H1 (cell line): ENCODE measurements around the gene COA5. TPM values are rescaled to one million over a fixed set of nuclear protein-coding genes. Genes with fewer than 3 reads are reported as not detected.

ENCODE experiments used
- CTCF ChIA-PET: fragments of 300-600 bp; sonication (Branson Sonifier 250); formaldehyde crosslinking; loops from one replicate; lab custom pipeline; 2021; ENCODE audit not compliant: partially characterized antibody; lab: Charles Lee
- POLR2A ChIA-PET: fragments of 300-600 bp; sonication (Branson Sonifier 250); formaldehyde crosslinking; loops from one replicate; lab custom pipeline; 2021; ENCODE audit warnings: inconsistent platforms; ENCODE audit not compliant: partially characterized antibody; lab: Charles Lee
- DNase-seq, 2 experiments: peaks; one replicate each; pipeline versions ENCODE4 v3.0.0 to v3.0.0-alpha.2; 2010 to 2022; ENCODE audit warnings: low spot score in 2 of 2, low read depth in 1 of 2, mixed read lengths in 1 of 2
- FAIRE-seq: peaks from 2 replicates; lab custom pipeline; 2011; peaks lifted over from hg19 to GRCh38; lab: Jason Lieb, UNC
- H2AFZ ChIP-seq: 2 replicates; pipeline ENCODE4 v1.8.1; 2012; ENCODE audit warnings: low read length, inconsistent platforms
- H2AK5ac ChIP-seq: 2 replicates; pipeline ENCODE4 v1.6.1; 2013; ENCODE audit warnings: low read depth, low read length
- H2BK120ac ChIP-seq: replicated peaks from 2 replicates; pipeline ENCODE3; 2013; ENCODE audit warnings: low read depth, low read length, inconsistent platforms
- H2BK12ac ChIP-seq: 2 replicates; pipeline ENCODE4 v1.6.1; 2013; ENCODE audit warnings: low read depth, low read length
- H2BK15ac ChIP-seq: 2 replicates; pipeline ENCODE4 v1.6.1; 2013; ENCODE audit warnings: low read length
- H2BK20ac ChIP-seq: 2 replicates; pipeline ENCODE4 v1.6.1; 2013; ENCODE audit warnings: low read length
- H2BK5ac ChIP-seq: 2 replicates; pipeline ENCODE4 v1.6.1; 2013; ENCODE audit warnings: low read depth, low read length
- H3K14ac ChIP-seq: 2 replicates; pipeline ENCODE4 v1.6.1; 2013; ENCODE audit warnings: inconsistent platforms; ENCODE audit not compliant: insufficient read length
- H3K18ac ChIP-seq: 2 replicates; pipeline ENCODE4 v1.6.1; 2013; ENCODE audit warnings: low read length; ENCODE audit errors: extremely low read depth
- H3K23ac ChIP-seq: 2 replicates; pipeline ENCODE4 v1.6.1; 2013; ENCODE audit warnings: inconsistent platforms; ENCODE audit not compliant: insufficient read length
- H3K23me2 ChIP-seq: 2 replicates; pipeline ENCODE4 v1.6.1; 2013; ENCODE audit warnings: low read depth, low read length
- H3K27ac ChIP-seq: 2 replicates; pipeline ENCODE4 v1.6.1; 2011; ENCODE audit warnings: low read depth, low read length, inconsistent platforms
- H3K27me3 ChIP-seq, 4 experiments: replicated peaks in 1 of 4; 1 replicate in 1 of 4; 2 replicates in 3 of 4; pipeline versions ENCODE4 v1.6.1 to v1.8.1; 2011 to 2013; ENCODE audit warnings: low read length in 3 of 4, mild to moderate bottlenecking in 3 of 4, inconsistent platforms in 2 of 4, mixed read lengths in 2 of 4, moderate library complexity in 1 of 4; ENCODE audit not compliant: control insufficient read depth in 3 of 4, insufficient read depth in 3 of 4; ENCODE audit errors: extremely low read depth in 1 of 4
- H3K36me3 ChIP-seq, 4 experiments: 2 replicates each; pipeline versions ENCODE4 v1.6.1 to v1.8.1; 2011 to 2013; ENCODE audit warnings: mild to moderate bottlenecking in 4 of 4, low read length in 3 of 4, moderate library complexity in 2 of 4, control low read depth in 1 of 4, inconsistent platforms in 1 of 4; ENCODE audit not compliant: insufficient read depth in 4 of 4, control insufficient read depth in 2 of 4
- H3K4ac ChIP-seq: replicated peaks from 2 replicates; pipeline ENCODE3; 2013; ENCODE audit warnings: low read length, low read depth, mixed read lengths, inconsistent platforms; ENCODE audit not compliant: insufficient read length
- H3K4me1 ChIP-seq, 4 experiments: replicated peaks in 1 of 4; 1 replicate in 1 of 4; 2 replicates in 3 of 4; pipeline versions ENCODE4 v1.6.1 to v1.8.1; 2011 to 2013; ENCODE audit warnings: low read length in 3 of 4, inconsistent platforms in 2 of 4, mixed read lengths in 1 of 4; ENCODE audit not compliant: insufficient read depth in 4 of 4, control insufficient read depth in 3 of 4
- H3K4me2 ChIP-seq, 2 experiments: 2 replicates each; pipeline versions ENCODE4 v1.6.1 to v1.8.1; 2011 to 2013; ENCODE audit warnings: low read depth in 2 of 2, low read length in 2 of 2, control low read depth in 1 of 2, inconsistent platforms in 1 of 2, mild to moderate bottlenecking in 1 of 2; ENCODE audit not compliant: insufficient read depth in 1 of 2
- H3K4me3 ChIP-seq, 4 experiments: fragments of 200-600, 300-600 bp in 1 of 4; sonication (generic), shearing (Covaris generic), sonication (Bioruptor Twin) in 1 of 4; 2 replicates each; pipeline versions ENCODE4 v1.5.1 to v1.8.1; 2011 to 2016; ENCODE audit warnings: low read length in 4 of 4, low read depth in 3 of 4, control low read depth in 2 of 4, inconsistent platforms in 2 of 4, mild to moderate bottlenecking in 2 of 4, mixed read lengths in 1 of 4, moderate library complexity in 1 of 4; ENCODE audit not compliant: insufficient read depth in 2 of 4; ENCODE audit errors: extremely low read depth in 1 of 4
- H3K56ac ChIP-seq: replicated peaks from 2 replicates; pipeline ENCODE3; 2013; ENCODE audit warnings: low read depth, mild to moderate bottlenecking, mixed read lengths, low read length, inconsistent platforms; ENCODE audit not compliant: insufficient read length
- H3K79me1 ChIP-seq: 2 replicates; pipeline ENCODE4 v1.6.1; 2013; ENCODE audit warnings: low read depth, low read length, control low read depth
- H3K79me2 ChIP-seq, 2 experiments: 2 replicates each; pipeline versions ENCODE4 v1.6.1 to v1.8.1; 2012 to 2013; ENCODE audit warnings: low read length in 2 of 2, mild to moderate bottlenecking in 2 of 2, inconsistent platforms in 1 of 2; ENCODE audit not compliant: insufficient read depth in 2 of 2, control insufficient read depth in 1 of 2
- H3K9ac ChIP-seq, 4 experiments: replicated peaks in 1 of 4; 1 replicate in 1 of 4; 2 replicates in 3 of 4; pipeline versions ENCODE4 v1.6.1 to v1.8.1; 2011 to 2013; ENCODE audit warnings: low read depth in 3 of 4, low read length in 3 of 4, control low read depth in 2 of 4, mild to moderate bottlenecking in 2 of 4, moderate library complexity in 2 of 4, inconsistent platforms in 1 of 4; ENCODE audit errors: extremely low read depth in 1 of 4
- H3K9me3 ChIP-seq, 2 experiments: 2 replicates each; pipeline versions ENCODE4 v1.6.1 to v1.8.1; 2012 to 2013; ENCODE audit warnings: mild to moderate bottlenecking in 2 of 2, moderate library complexity in 2 of 2, control low read depth in 1 of 2, inconsistent platforms in 1 of 2, low read depth in 1 of 2, low read length in 1 of 2, mixed read lengths in 1 of 2; ENCODE audit not compliant: insufficient read depth in 2 of 2
- H4K20me1 ChIP-seq, 2 experiments: replicated peaks in 1 of 2; 2 replicates each; pipeline versions ENCODE3 to v1.8.1; 2011 to 2013; ENCODE audit warnings: inconsistent platforms in 2 of 2, low read length in 2 of 2, mild to moderate bottlenecking in 1 of 2; ENCODE audit not compliant: insufficient read depth in 2 of 2, control insufficient read depth in 1 of 2
- H4K5ac ChIP-seq: 2 replicates; pipeline ENCODE4 v1.6.1; 2013; ENCODE audit warnings: low read length, low read depth, mixed read lengths, inconsistent platforms; ENCODE audit not compliant: insufficient read length
- H4K8ac ChIP-seq: 2 replicates; pipeline ENCODE4 v1.8.0; 2013; ENCODE audit warnings: mild to moderate bottlenecking, moderate library complexity, low read length, inconsistent platforms; ENCODE audit not compliant: insufficient read depth; ENCODE audit errors: extremely low read depth
- H4K91ac ChIP-seq: replicated peaks from 2 replicates; pipeline ENCODE3; 2013; ENCODE audit warnings: low read length, mixed read lengths, inconsistent platforms; ENCODE audit not compliant: insufficient read length
- BRCA1 ChIP-seq: IDR thresholded peaks from 2 replicates; pipeline ENCODE4 v1.6.1; 2012; ENCODE audit warnings: low read depth, low read length, improper control_type of control experiment
- CBX8 ChIP-seq: fragments of 300-800, 300-1000 bp; sonication (generic); IDR thresholded peaks from 2 replicates; pipeline ENCODE4 v1.7.1; 2016; ENCODE audit warnings: low read depth, low read length, borderline replicate concordance
- CREB1 ChIP-seq: IDR thresholded peaks from 2 replicates; pipeline ENCODE4 v1.6.1; 2012; ENCODE audit warnings: inconsistent platforms
- EP300 ChIP-seq, 2 experiments: IDR thresholded peaks; 1 replicate in 1 of 2; 2 replicates in 1 of 2; pipeline ENCODE4 v1.6.1; 2011 to 2012; ENCODE audit warnings: low read depth in 2 of 2, low read length in 2 of 2, mild to moderate bottlenecking in 2 of 2, borderline replicate concordance in 1 of 2, inconsistent platforms in 1 of 2, moderate library complexity in 1 of 2
- GTF2F1 ChIP-seq: IDR thresholded peaks from 2 replicates; pipeline ENCODE4 v1.6.1; 2012; ENCODE audit warnings: low read depth, low read length, improper control_type of control experiment, borderline replicate concordance
- HDAC6 ChIP-seq: IDR thresholded peaks from one replicate; pipeline ENCODE4 v1.7.1; 2012; ENCODE audit warnings: low read depth, mild to moderate bottlenecking, inconsistent platforms, low read length, moderate library complexity
- KDM5A ChIP-seq: fragments of 200-600 bp; IDR thresholded peaks from 2 replicates; pipeline ENCODE4 v1.7.1; 2012; ENCODE audit warnings: mild to moderate bottlenecking, low read length, inconsistent platforms, mixed read lengths
- MAFK ChIP-seq: IDR thresholded peaks from 2 replicates; pipeline ENCODE4 v1.6.1; 2012; ENCODE audit warnings: low read depth, mild to moderate bottlenecking, improper control_type of control experiment, low read length
- POLR2A ChIP-seq, 2 experiments: IDR thresholded peaks; 1 replicate in 1 of 2; 2 replicates in 1 of 2; pipeline ENCODE4 v1.6.1; 2011; ENCODE audit warnings: low read depth in 2 of 2, low read length in 2 of 2, mild to moderate bottlenecking in 2 of 2; ENCODE audit errors: control extremely low read depth in 1 of 2
- POU5F1 ChIP-seq: IDR thresholded peaks from 2 replicates; pipeline ENCODE4 v1.6.1; 2011; ENCODE audit warnings: low read depth, mild to moderate bottlenecking, low read length, moderate library complexity
- RBBP5 ChIP-seq: IDR thresholded peaks from 2 replicates; pipeline ENCODE4 v1.7.1; 2012; ENCODE audit warnings: low read depth, mild to moderate bottlenecking, inconsistent platforms, low read length, moderate library complexity, borderline replicate concordance
- RFX5 ChIP-seq: IDR thresholded peaks from 2 replicates; pipeline ENCODE4 v1.6.1; 2011; ENCODE audit warnings: low read depth, low read length, improper control_type of control experiment, borderline replicate concordance
- RXRA ChIP-seq: IDR thresholded peaks from 2 replicates; pipeline ENCODE4 v1.6.1; 2011; ENCODE audit warnings: low read depth, mild to moderate bottlenecking, low read length, moderate library complexity; ENCODE audit not compliant: insufficient read depth
- SP1 ChIP-seq: IDR thresholded peaks from 2 replicates; pipeline ENCODE4 v1.6.1; 2011; ENCODE audit warnings: low read depth, low read length
- SP2 ChIP-seq: IDR thresholded peaks from 2 replicates; pipeline ENCODE4 v1.6.1; 2012; ENCODE audit warnings: mild to moderate bottlenecking, low read length, inconsistent platforms
- SP4 ChIP-seq: IDR thresholded peaks from 2 replicates; pipeline ENCODE4 v1.6.1; 2012; ENCODE audit warnings: low read length, inconsistent platforms
- TCF12 ChIP-seq: IDR thresholded peaks from 2 replicates; pipeline ENCODE4 v1.6.1; 2011; ENCODE audit warnings: low read depth, mild to moderate bottlenecking, low read length
- WGBS, 2 experiments: shearing (Covaris generic) in 1 of 2; methylation state at CpG; one replicate each; pipeline versions ENCODE4 v1.1.6 to v1.1.7; 2013 to 2015; ENCODE audit warnings: low lambda C conversion rate in 2 of 2, mixed read lengths in 2 of 2, inconsistent platforms in 1 of 2, low coverage in 1 of 2, missing lambda C conversion rate in 1 of 2; ENCODE audit not compliant: insufficient replicate concordance in 2 of 2, insufficient coverage in 1 of 2, insufficient read length in 1 of 2; ENCODE audit errors: extremely low coverage in 1 of 2, missing lambda C conversion rate in 1 of 2; 5-methylcytosine and 5-hydroxymethylcytosine counted together
- polyA plus RNA-seq, 7 experiments: library from polyadenylated mRNA; depleted of rRNA in 3 of 7; stranded (reverse) in 5 of 7; unstranded in 2 of 7; fragments of >200 nt in 5 of 7; fragments of 200-250 nt in 2 of 7; gene quantifications; 1 replicate in 5 of 7; 2 replicates in 1 of 7; 4 replicates in 1 of 7; pipeline versions ENCODE4 v1.2.1 to v1.2.3, GENCODE V29; 2011 to 2013; ENCODE audit warnings: missing spikeins in 2 of 7, mixed read lengths in 2 of 7
- total RNA-seq: library from RNA; stranded (reverse); fragmentation: NEBNext Ultra II Directional; extraction: Animal tissue kit (Norgen Biotek cat#: 25700); gene quantifications from 2 replicates; pipeline ENCODE4 v1.2.1, GENCODE V29; 2021

The COA5 gene
- total and polyA plus RNA-seq, 2 of the 8 experiments (the other 6 are each of a cell fraction or from before 2014, with no cell fraction given): 20.3 to 24.7 TPM

- H2BK15ac ChIP-seq: no peak overlapping the region
- no peaks in the 10 kb centered on the region for H3K23me2 ChIP-seq
- ChIA-PET CTCF (interaction anchor here (1.1 to 1.5 kb wide), 3 partner anchors 25 to 189 kb away, joined by 3 read pairs; no protein-coding TSS in a partner anchor), POLR2A (no interaction called here)
- H4K20me1 ChIP-seq: no peaks in the 10 kb centered on the region
- no peaks in the 10 kb centered on the region for H3K27me3 ChIP-seq
- no peak overlapping the region for H3K56ac ChIP-seq
- H3K79me2 ChIP-seq: no peaks in the 10 kb centered on the region
- FAIRE-seq (no peak), DNase-seq (no peak)
- no peak overlapping the region for H2BK12ac ChIP-seq
- no peaks in the 10 kb centered on the region for H3K4me1 ChIP-seq
- H2AFZ ChIP-seq: no peak overlapping the region
- H3K14ac ChIP-seq: no peak overlapping the region
- no peak overlapping the region for H3K4ac ChIP-seq
- H3K79me1 ChIP-seq: no peaks in the 10 kb centered on the region
- H2AK5ac ChIP-seq: no peak overlapping the region
- H3K23ac ChIP-seq: no peak overlapping the region
- no peak overlapping the region for H3K18ac ChIP-seq
- H2BK5ac ChIP-seq: no peak overlapping the region
- H2BK120ac ChIP-seq: no peak overlapping the region
- H4K5ac ChIP-seq: no peak overlapping the region
- no peak overlapping the region for H3K27ac ChIP-seq
- no peaks in the 10 kb centered on the region for H3K36me3 ChIP-seq
- no peak overlapping the region for H3K9ac ChIP-seq
- no peak overlapping the region for H2BK20ac ChIP-seq
- no peak overlapping the region for H3K4me2 ChIP-seq
- H3K9me3 ChIP-seq: no peaks in the 10 kb centered on the region
- 86% methylated on average over 5 of the region's 5 CpGs; no CpG with 5 or more reads in 1 of the 2 experiments for WGBS, 2 experiments
- no peak overlapping the region for H3K4me3 ChIP-seq
- H4K91ac ChIP-seq: no peak overlapping the region
- no peak overlapping the region for H4K8ac ChIP-seq
- TF ChIP-seq SP1 (no peak), EP300 (IDR thresholded peaks at IDR 0.05; ENCODE audit: borderline replicate concordance in 1 of 2, low read depth in 2 of 2, low read length in 2 of 2) (no peak), SP2 (no peak), RFX5 (no peak), KDM5A (no peak), MAFK (no peak), POU5F1 (no peak), HDAC6 (no peak), CREB1 (no peak), POLR2A (IDR thresholded peaks at IDR 0.05; ENCODE audit: control extremely low read depth in 1 of 2, low read depth in 2 of 2, low read length in 2 of 2) (no peak), SP4 (no peak), CBX8 (no peak), TCF12 (no peak), GTF2F1 (no peak), BRCA1 (no peak), RBBP5 (no peak), RXRA (no peak)
These were observed 39.3 kb upstream of the COA5 start for GRCh38 chr2:98647636-98648035.
